ENCODE measurements around the gene MYO3B.
"Not testable (repeated sequence)": the region's sequence is repeated elsewhere in the genome, so short reads cannot be mapped to it uniquely, and the experiment has no call there.

The MYO3B gene

GRCh38 chr2:170386554-170386953, 208.6 kb downstream of the MYO3B start:
- DNase-seq = no peak

- DNase-seq = no peak
Measured at GRCh38 chr2:170391018-170391417, 213.1 kb downstream of the MYO3B start.

DNA sequence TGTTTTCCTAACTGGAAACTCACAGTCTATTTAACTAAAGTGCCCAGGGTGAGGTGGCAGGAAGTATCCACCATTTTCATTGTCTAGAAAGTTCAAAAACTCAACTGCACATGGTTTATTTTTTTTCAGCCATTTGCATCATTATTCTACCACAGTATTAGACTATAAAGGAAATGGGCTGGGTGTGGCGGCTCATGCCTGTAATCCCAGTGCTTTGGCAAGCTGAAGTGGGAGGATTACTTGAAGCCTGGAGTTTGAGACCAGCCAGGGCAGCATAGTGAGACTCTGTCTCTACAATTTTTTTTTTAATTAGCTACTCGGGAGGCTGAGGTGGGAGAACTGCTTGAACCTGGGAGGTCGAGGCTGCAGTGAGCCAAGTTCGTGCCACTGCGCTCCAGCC, 213.8 kb downstream of the MYO3B start:
- DNase-seq = no peak

- no peak for DNase-seq
Measured at GRCh38 chr2:170393861-170394498, 216.0 kb downstream of the MYO3B start.

DNA sequence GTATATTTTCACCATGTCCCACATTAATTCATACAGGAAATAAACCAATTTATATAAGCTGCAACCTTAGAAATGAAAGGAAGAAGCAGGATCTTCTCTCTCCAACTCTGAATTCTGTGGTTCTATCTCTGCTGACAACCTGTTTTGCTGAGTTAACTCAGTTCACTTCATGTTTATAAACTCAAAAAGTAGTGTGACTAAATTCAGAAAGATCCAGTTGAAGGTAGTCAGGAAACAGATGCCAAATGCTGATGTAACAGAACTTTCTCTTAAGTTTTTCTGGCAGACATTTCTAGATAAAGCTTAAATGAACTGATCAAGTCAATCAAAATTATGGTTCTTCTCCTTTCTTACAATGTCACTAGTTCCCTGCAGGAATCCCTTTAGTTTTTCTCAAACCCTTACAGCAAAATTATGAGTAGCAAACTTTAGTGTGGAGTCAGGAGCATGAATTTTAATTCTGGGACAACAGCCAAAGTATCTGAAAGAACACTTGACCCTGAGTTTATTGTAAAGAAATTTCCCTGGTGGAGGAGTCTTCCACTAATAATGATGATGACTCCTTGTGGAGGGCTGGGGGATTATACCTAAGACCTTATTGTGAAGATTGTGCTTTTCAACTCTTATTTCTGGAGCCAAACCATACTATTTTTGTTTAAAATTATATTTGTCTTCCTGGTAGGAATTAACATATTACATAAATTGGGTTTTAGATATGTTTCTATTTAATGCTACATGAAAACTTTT, 216.9 kb downstream of the MYO3B start:
- DNase-seq = no peak

GRCh38 chr2:170396799-170397459, 219.0 kb downstream of the MYO3B start:
- DNase-seq = peak; percentile 23

DNA sequence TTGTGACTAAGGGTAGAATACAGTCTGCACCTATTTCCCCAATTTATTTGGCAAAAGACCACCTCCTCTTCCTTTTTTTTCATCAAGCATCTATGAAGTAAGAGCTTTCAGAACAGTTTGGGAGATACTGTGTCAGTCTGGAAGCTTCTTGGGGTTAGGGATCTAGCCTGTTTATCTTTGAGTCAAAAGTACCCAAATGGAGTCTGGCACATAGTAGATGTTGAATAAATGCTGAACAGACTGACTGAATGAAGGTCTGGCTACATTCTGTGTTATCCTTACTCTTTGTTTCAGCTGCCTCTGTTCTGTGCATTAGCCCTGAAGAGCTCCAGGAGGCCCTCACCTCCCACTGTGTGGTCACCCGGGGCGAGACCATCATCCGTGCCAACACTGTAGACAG, 223.2 kb downstream of the MYO3B start:
- DNase-seq = no peak

GRCh38 chr2:170404846-170405245, 226.9 kb downstream of the MYO3B start:
- DNase-seq = no peak

- no peak for DNase-seq
Measured at GRCh38 chr2:170405326-170405725, 227.4 kb downstream of the MYO3B start.

DNA sequence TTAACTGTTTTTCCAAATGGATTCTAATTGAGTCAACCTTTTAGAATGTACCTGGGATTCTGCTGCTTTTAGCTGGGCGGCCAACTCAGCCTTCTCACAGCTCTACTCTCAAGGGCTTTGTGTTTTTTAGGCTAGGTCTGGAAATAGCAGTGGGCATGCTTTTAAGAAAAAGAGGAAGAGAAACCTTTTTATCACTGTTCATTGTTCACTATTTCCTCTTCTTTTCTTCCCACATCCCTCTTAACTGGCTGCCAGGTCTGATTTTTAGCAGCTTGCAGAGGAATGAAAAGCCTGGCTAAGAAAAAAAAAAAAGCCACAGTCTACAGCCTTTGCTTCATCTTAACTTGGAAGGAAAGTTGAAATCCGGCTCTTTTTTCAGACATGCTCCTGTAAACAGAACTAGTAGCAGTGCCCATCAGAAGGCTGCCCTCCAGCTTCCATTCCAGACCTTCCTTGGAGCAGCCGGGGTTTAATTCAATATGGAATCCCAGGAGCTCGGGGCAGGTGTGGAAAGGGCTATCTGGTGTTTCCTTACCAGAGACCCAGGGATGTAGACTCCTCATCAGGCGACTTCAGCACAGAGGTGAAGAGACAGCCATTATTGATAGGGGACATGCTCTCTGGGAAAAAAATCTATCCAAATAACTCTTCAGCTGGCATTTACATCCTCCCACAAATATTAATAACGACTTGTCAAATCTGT, 230.7 kb downstream of the MYO3B start:
- DNase-seq = no peak

DNA sequence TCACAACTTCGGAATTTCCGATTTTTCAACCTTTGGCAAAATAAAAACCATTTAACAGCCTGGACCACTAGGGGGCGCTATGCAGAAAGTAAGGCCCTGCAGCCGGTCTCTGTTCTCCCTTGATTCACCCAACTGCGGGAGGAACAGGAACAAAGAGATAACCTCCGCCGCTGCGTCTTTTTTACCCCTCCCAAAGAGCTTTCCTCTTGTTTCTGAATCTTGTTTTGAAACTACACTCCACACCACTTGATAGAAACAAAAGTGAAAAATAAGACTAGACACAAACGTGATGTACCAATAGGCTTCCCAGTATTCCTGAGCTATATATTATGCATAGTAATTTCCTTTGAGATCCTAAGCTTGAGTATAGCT, 231.2 kb downstream of the MYO3B start:
- DNase-seq = peak; percentile 38

DNA sequence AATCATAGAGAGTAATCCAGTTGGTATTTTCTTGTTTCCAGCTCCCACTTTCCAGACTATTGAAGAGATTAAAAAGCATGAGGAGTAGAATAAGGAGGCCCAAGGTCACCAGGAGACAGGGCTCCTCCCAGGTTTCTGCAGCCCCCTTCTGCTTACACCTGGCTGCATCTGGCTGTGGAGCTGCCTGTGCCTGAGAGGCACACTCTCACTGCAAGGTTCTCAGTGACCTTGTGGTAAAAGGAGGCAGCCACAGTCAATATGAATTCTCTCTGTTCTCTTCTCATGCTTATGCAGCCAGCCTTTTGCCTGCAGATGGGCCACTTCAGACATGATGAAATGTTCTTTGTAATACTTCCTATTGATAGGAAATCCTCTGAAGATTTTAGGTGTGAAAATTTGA, 233.7 kb downstream of the MYO3B start:
- DNase-seq = no peak

DNA sequence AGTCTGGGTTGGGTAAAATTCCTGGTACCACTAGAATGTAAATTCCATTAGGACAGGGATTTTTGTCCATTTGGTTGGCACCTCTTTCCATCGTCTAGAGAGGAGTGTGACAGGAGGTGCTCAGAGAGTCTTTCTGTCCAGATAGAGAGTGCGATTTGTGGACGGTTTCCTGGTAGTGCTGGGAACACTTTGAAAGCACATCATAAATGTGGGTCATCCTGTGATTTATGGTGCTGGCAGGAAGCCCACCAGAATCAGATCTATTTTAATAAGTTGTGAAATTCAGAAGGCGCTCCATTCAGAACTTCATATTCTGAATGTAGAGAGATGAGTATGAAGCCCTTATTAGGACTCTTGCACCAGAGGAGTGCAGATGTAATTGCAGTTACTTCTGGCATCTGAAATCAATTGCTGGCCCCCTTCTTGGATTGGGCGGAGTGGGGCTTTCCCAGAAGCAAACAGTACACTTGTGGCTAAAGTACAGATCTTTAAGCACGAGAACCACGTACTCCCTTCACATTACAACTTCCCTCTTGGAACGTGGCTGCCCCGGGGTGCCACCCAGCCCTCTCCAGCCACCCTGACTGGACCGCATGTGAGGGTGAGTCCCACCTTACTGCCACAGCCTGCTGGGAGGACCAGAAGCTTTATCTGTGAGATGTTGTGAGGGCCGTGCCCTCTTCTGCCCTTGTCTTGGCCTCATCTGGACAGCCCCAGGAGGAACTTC, 243.2 kb downstream of the MYO3B start:
- no peak for DNase-seq

GRCh38 chr2:170423919-170424318, 246.0 kb downstream of the MYO3B start:
- no peak for DNase-seq

DNA sequence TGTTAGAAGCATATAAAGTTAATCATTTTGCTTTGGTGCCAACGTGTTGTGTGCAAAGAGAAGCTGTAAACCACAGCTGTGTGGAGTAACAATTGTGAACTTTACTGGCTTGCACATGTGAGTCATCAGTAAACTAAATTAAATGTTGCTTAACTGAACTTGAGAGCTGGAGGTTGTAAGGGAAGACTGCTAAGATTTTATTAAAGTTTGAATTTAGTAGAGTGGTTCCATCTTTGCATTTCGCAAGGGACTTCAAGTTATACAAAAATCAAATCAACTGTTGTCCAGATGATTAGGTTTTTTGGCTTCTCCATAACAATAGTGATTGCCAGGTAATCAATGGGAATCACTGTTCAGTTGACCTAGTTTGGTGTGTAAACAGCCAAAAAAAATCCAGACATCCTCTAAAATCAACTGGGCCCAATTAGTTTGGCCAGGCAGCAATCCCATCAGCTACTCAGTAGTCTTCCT, 247.4 kb downstream of the MYO3B start:
- DNase-seq = no peak

- no peak for DNase-seq
Measured at GRCh38 chr2:170428868-170429267, 250.9 kb downstream of the MYO3B start.

- no peak for DNase-seq
Measured at GRCh38 chr2:170432823-170433222, 254.9 kb downstream of the MYO3B start.

- DNase-seq = no peak
Measured at GRCh38 chr2:170433448-170433847, 255.5 kb downstream of the MYO3B start.

DNA sequence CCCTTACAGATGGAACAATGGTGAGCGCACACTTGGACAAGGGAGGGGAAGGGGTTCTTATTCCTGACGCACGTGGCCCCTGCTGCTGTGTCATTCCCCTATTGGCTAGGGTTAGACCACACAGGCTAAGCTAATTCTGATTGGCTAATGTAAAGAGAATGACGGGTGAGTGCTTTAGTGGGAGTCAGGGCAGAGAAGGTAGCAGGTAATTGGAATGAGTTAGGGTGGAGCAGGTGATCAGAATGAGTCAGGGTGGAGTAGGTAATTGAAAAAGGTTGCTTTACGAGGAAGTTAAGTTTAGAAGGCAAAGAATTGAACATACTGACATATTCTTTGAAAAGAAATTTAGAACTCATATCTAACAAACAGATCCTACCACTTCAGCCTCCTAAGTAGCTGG, 256.4 kb downstream of the MYO3B start:
- not testable (repeated sequence) for DNase-seq

DNA sequence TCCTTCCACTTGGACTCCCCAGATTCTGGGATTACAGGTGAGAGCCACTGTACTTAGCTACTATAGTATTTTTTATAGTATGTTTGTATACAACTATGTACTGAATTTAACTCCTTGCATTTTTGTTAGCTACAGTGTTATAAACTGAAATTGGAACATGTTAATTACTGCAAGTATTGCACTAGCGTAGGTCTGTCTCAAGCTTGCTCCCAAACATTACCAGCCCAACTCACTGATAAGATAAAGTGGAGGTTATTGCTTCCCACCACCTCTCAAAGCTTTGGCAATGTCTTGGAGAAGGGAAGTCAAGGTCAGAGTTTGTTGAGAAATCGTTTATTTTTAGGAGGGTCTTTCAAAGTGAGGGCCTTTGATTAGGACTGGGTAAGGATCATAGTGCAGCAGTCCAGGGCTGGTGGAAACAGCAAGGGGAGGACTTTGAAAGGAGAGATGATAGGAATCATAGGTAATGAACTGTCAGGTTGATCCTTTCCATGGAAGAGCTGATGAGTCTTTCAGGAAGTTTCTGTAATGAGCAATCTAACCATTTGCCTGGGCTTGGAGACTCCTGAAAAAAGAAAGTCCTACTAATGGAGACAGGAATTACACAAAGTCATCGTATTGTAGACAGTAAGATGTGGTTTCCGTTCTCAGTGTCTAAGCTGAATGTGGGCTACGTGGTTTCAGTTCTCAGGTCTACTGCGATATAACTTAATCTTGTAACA, 257.1 kb downstream of the MYO3B start:
- DNase-seq = no peak

- DNase-seq = no peak
Measured at GRCh38 chr2:170436077-170436943, 258.4 kb downstream of the MYO3B start.

All from DMS153 (cell line).